ENCODE results near the gene YIPF1. TPM values are rescaled to one million over a fixed set of nuclear protein-coding genes. Genes with fewer than 3 reads are reported as not detected.

YIPF1 gene
- polyA plus RNA-seq, 1 of the 3 experiments (the other 2 are of a cell fraction), result 23.1 TPM

DNA sequence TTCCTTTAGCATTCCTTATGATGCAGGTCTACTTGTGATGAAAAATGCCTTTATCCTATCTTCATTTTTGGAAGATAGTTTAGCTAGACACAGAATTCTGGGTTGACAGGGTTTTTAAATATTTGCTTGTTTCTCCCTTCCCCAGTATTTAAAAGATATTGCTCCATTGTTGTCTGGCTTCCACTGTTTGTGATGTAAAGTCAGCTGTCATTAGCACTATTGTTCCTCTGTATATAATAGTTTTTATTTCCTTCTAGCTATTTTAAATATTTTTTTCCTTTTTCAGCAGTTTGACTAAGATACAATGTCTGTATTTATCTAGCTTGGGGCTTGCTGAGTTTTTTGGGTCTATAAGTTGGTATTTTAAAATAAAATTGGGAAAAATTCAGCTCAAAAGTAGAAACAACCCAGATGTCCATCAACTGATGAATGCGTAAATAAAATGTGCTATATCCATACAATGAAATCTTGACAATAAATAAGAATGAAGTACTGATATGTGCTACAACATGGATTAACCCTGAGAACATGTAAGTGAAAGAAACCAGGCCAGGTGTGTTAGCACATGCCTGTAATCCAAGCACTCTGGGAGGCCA is 44.7 kb upstream of the YIPF1 start:
- no peaks in the 10 kb centered on the region for H4K20me1 ChIP-seq (ENCODE audit: insufficient read depth)
- ChIA-PET CTCF (interaction anchor here (0.8 to 1.2 kb wide), 4 partner anchors 10 to 73 kb away, joined by 3 to 5 read pairs (median 3); no protein-coding TSS in a partner anchor), POLR2A (interaction anchor here (1.3 kb wide), 1 partner anchor 11 kb away, joined by 5 read pairs; the partner anchor contains the start of gene IFT25)
- no peaks in the 10 kb centered on the region for H3K4me1 ChIP-seq (ENCODE audit: control insufficient read depth in 1 of 2, insufficient read depth in 2 of 2, low read depth in 1 of 2, low read length in 1 of 2)
- H3K4me3 ChIP-seq (ENCODE audit: low read depth in 2 of 2, low read length in 1 of 2), result no peak overlapping the region
- H3K27ac ChIP-seq (ENCODE audit: low read depth in 2 of 2, low read length in 1 of 2), result no peak overlapping the region
- H3K36me3 ChIP-seq (replicated peaks in 1 of 2; ENCODE audit: control insufficient read depth in 1 of 2, insufficient read depth in 2 of 2, low read length in 1 of 2), result peaks cover 15 to 89% of the 10 kb centered on the region in 2 experiments
- H3K9me2 ChIP-seq, result no peaks in the 10 kb centered on the region
- peaks cover 22% of the 10 kb centered on the region for H3K79me2 ChIP-seq (ENCODE audit: insufficient read depth)
- no peaks in the 10 kb centered on the region for H3F3A ChIP-seq (replicated peaks; ENCODE audit: insufficient read depth)
- no peak overlapping the region for H2AFZ ChIP-seq (ENCODE audit: low read depth)
- no peak overlapping the region for H3K9ac ChIP-seq
- H3K9me3 ChIP-seq, result peaks cover 27% of the 10 kb centered on the region; the same call in 1 of the 2 replicates
- 94% methylated on average over 1 of the region's 1 CpG for WGBS (ENCODE audit: low lambda C conversion rate)
- no peak overlapping the region for H3K4me2 ChIP-seq
- no peak for DNase-seq
- TF ChIP-seq, protein P1, sequence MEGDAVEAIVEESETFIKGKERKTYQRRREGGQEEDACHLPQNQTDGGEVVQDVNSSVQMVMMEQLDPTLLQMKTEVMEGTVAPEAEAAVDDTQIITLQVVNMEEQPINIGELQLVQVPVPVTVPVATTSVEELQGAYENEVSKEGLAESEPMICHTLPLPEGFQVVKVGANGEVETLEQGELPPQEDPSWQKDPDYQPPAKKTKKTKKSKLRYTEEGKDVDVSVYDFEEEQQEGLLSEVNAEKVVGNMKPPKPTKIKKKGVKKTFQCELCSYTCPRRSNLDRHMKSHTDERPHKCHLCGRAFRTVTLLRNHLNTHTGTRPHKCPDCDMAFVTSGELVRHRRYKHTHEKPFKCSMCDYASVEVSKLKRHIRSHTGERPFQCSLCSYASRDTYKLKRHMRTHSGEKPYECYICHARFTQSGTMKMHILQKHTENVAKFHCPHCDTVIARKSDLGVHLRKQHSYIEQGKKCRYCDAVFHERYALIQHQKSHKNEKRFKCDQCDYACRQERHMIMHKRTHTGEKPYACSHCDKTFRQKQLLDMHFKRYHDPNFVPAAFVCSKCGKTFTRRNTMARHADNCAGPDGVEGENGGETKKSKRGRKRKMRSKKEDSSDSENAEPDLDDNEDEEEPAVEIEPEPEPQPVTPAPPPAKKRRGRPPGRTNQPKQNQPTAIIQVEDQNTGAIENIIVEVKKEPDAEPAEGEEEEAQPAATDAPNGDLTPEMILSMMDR (IDR thresholded peaks at IDR 0.05), result no peak
- H3K27me3 ChIP-seq (ENCODE audit: insufficient read depth), result no peaks in the 10 kb centered on the region

DNA sequence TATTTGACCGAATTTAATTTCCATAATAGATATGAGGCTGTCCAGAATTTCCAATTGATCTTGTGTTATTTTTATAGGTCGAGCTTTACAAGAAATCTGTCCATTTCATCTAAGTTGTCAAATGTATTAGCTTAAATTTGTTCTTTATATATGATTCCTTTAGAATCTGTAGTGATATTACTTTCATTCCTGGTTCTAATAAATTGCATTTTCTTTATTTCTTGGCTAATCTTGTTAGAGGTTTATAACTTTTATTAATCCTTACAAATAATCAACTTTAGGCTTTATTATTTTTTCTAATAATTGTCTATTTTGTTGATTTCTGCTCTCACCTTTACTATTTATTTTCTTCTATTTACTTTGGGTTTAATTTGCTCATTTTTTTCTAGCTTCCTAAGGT is 41.9 kb upstream of the YIPF1 start:
- ChIA-PET POLR2A (no interaction called here), CTCF (interaction anchor here (0.6 to 1.3 kb wide), 2 partner anchors 10 to 81 kb away, joined by 3 read pairs; no protein-coding TSS in a partner anchor)
- 99% methylated on average over 2 of the region's 2 CpGs for WGBS (ENCODE audit: low lambda C conversion rate)
- no peaks in the 10 kb centered on the region for H3K4me1 ChIP-seq (ENCODE audit: control insufficient read depth in 1 of 2, insufficient read depth in 2 of 2, low read depth in 1 of 2, low read length in 1 of 2)
- H2AFZ ChIP-seq (ENCODE audit: low read depth), result no peak overlapping the region
- H3K9ac ChIP-seq, result no peak overlapping the region
- peaks cover 16 to 81% of the 10 kb centered on the region in 2 experiments for H3K36me3 ChIP-seq (replicated peaks in 1 of 2; ENCODE audit: control insufficient read depth in 1 of 2, insufficient read depth in 2 of 2, low read length in 1 of 2)
- no peak for DNase-seq
- no peak overlapping the region for H3K4me2 ChIP-seq
- H3F3A ChIP-seq (replicated peaks; ENCODE audit: insufficient read depth), result no peaks in the 10 kb centered on the region
- no peaks in the 10 kb centered on the region for H4K20me1 ChIP-seq (ENCODE audit: insufficient read depth)
- peaks cover 5% of the 10 kb centered on the region; the same call in 1 of the 2 replicates for H3K79me2 ChIP-seq (ENCODE audit: insufficient read depth)
- peaks cover 27% of the 10 kb centered on the region; the same call in 1 of the 2 replicates for H3K9me3 ChIP-seq
- no peak overlapping the region for H3K27ac ChIP-seq (ENCODE audit: low read depth in 2 of 2, low read length in 1 of 2)
- H3K9me2 ChIP-seq, result no peaks in the 10 kb centered on the region
- H3K4me3 ChIP-seq (ENCODE audit: low read depth in 2 of 2, low read length in 1 of 2), result no peak overlapping the region
- H3K27me3 ChIP-seq (ENCODE audit: insufficient read depth), result no peaks in the 10 kb centered on the region
- TF ChIP-seq GABPA (IDR thresholded peaks at IDR 0.05; ENCODE audit: low read depth) (no peak), SIN3A (IDR thresholded peaks at IDR 0.05; ENCODE audit: borderline replicate concordance, low read depth, low read length) (no peak), NRF1 (IDR thresholded peaks at IDR 0.05; ENCODE audit: low read depth, low read length) (no peak), TEAD4 (IDR thresholded peaks at IDR 0.05; ENCODE audit: borderline replicate concordance, insufficient read depth) (no peak), TCF12 (IDR thresholded peaks at IDR 0.05) (no peak), RFX5 (IDR thresholded peaks at IDR 0.05; ENCODE audit: low read length) (no peak), MEF2A (IDR thresholded peaks at IDR 0.05; ENCODE audit: borderline replicate concordance, low read depth) (no peak), EP300 (IDR thresholded peaks at IDR 0.05; ENCODE audit: borderline replicate concordance in 1 of 2, low read depth in 1 of 2, low read length in 1 of 2) (no peak), ELF1 (IDR thresholded peaks at IDR 0.05) (no peak), GATA2 (CRISPR knock-in tag; IDR thresholded peaks at IDR 0.05) (no peak)
- TF ChIP-seq, protein P1 (IDR thresholded peaks at IDR 0.05), result no peak
- TF ChIP-seq, protein P2, sequence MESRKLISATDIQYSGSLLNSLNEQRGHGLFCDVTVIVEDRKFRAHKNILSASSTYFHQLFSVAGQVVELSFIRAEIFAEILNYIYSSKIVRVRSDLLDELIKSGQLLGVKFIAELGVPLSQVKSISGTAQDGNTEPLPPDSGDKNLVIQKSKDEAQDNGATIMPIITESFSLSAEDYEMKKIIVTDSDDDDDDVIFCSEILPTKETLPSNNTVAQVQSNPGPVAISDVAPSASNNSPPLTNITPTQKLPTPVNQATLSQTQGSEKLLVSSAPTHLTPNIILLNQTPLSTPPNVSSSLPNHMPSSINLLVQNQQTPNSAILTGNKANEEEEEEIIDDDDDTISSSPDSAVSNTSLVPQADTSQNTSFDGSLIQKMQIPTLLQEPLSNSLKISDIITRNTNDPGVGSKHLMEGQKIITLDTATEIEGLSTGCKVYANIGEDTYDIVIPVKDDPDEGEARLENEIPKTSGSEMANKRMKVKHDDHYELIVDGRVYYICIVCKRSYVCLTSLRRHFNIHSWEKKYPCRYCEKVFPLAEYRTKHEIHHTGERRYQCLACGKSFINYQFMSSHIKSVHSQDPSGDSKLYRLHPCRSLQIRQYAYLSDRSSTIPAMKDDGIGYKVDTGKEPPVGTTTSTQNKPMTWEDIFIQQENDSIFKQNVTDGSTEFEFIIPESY (IDR thresholded peaks at IDR 0.05; ENCODE audit: borderline replicate concordance, low read depth), result no peak
- TF ChIP-seq, protein P3, sequence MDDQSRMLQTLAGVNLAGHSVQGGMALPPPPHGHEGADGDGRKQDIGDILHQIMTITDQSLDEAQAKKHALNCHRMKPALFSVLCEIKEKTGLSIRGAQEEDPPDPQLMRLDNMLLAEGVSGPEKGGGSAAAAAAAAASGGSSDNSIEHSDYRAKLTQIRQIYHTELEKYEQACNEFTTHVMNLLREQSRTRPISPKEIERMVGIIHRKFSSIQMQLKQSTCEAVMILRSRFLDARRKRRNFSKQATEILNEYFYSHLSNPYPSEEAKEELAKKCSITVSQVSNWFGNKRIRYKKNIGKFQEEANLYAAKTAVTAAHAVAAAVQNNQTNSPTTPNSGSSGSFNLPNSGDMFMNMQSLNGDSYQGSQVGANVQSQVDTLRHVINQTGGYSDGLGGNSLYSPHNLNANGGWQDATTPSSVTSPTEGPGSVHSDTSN (IDR thresholded peaks at IDR 0.05), result no peak
- TF ChIP-seq, protein P4, sequence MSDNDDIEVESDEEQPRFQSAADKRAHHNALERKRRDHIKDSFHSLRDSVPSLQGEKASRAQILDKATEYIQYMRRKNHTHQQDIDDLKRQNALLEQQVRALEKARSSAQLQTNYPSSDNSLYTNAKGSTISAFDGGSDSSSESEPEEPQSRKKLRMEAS (IDR thresholded peaks at IDR 0.05; ENCODE audit: low read depth), result no peak
- TF ChIP-seq, protein P5, sequence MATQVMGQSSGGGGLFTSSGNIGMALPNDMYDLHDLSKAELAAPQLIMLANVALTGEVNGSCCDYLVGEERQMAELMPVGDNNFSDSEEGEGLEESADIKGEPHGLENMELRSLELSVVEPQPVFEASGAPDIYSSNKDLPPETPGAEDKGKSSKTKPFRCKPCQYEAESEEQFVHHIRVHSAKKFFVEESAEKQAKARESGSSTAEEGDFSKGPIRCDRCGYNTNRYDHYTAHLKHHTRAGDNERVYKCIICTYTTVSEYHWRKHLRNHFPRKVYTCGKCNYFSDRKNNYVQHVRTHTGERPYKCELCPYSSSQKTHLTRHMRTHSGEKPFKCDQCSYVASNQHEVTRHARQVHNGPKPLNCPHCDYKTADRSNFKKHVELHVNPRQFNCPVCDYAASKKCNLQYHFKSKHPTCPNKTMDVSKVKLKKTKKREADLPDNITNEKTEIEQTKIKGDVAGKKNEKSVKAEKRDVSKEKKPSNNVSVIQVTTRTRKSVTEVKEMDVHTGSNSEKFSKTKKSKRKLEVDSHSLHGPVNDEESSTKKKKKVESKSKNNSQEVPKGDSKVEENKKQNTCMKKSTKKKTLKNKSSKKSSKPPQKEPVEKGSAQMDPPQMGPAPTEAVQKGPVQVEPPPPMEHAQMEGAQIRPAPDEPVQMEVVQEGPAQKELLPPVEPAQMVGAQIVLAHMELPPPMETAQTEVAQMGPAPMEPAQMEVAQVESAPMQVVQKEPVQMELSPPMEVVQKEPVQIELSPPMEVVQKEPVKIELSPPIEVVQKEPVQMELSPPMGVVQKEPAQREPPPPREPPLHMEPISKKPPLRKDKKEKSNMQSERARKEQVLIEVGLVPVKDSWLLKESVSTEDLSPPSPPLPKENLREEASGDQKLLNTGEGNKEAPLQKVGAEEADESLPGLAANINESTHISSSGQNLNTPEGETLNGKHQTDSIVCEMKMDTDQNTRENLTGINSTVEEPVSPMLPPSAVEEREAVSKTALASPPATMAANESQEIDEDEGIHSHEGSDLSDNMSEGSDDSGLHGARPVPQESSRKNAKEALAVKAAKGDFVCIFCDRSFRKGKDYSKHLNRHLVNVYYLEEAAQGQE (IDR thresholded peaks at IDR 0.05; ENCODE audit: low read depth, low read length), result no peak
